SU-DHL-6 (cell line): ENCODE measurements around the gene HAO1.

Experiments used
- EZH2phosphoT487 ChIP-seq: fragments of 200-600 bp; sonication (generic), shearing (Covaris generic); conservative IDR thresholded peaks from 2 replicates; pipeline ENCODE4 v1.6.1; 2018; ENCODE audit warnings: mild to moderate bottlenecking, antibody characterized with exemption, low read length, moderate library complexity, mixed read lengths
- TF ChIP-seq, protein P1 (sequence below): fragments of 200-600 bp; sonication (generic); IDR thresholded peaks from one replicate; pipeline ENCODE4 v1.5.1; 2017; ENCODE audit warnings: antibody characterized with exemption, mild to moderate bottlenecking, low read length, moderate library complexity; ENCODE audit not compliant: insufficient read depth, poor library complexity, severe bottlenecking

DNA sequence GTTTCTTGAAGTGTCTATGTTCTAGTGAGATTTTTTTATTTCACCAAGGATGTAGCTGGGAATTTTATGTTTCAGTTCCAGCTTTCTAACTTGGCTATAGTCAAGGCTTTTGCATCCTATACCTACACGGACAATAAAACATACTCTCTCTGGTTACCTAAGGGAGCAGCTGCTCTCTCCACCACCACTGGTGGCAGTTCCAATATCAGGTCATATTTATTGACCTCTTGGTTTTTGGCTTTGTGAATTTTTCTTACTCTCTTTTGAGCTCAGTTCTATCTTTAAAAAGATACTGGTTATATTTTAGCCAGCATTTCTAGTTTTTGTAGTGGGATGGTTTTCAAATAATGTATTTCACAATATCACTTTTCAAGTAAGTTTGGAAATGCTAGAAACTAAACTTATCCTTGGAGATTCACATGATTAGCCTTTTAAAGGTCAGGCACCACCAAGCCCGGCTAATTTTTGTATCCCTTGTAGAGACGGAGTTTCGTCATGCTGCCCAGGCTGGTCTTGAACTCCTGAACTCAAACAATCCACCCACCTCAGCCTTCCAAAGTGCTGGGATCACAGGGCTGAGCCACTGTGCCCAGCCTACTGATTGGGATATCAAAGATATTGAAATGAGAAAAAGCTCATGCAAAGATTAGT is 34.7 kb upstream of the HAO1 start:
- TF ChIP-seq, protein P1, sequence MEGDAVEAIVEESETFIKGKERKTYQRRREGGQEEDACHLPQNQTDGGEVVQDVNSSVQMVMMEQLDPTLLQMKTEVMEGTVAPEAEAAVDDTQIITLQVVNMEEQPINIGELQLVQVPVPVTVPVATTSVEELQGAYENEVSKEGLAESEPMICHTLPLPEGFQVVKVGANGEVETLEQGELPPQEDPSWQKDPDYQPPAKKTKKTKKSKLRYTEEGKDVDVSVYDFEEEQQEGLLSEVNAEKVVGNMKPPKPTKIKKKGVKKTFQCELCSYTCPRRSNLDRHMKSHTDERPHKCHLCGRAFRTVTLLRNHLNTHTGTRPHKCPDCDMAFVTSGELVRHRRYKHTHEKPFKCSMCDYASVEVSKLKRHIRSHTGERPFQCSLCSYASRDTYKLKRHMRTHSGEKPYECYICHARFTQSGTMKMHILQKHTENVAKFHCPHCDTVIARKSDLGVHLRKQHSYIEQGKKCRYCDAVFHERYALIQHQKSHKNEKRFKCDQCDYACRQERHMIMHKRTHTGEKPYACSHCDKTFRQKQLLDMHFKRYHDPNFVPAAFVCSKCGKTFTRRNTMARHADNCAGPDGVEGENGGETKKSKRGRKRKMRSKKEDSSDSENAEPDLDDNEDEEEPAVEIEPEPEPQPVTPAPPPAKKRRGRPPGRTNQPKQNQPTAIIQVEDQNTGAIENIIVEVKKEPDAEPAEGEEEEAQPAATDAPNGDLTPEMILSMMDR = no peak
- TF ChIP-seq EZH2phosphoT487 = no peak
